Left kidney (tissue), 2 donors: Measurements from ENCODE around the gene ITFG2. TPM values are rescaled to one million over a fixed set of nuclear protein-coding genes. Genes with fewer than 3 reads are reported as not detected.

Experiments used
- DNase-seq: peaks from one replicate; pipeline ENCODE4 v3.0.0-alpha.2; 2013
- polyA plus RNA-seq: library from polyadenylated mRNA; unstranded; fragments of 120-200 nt; gene quantifications from one replicate; pipeline ENCODE4 v1.2.1, GENCODE V29; 2013; ENCODE audit not compliant: insufficient read length

ITFG2 gene
- polyA plus RNA-seq, 1 donor = 94.4 TPM

- DNase-seq = no peak
These were observed 14.4 kb downstream of the ITFG2 start for GRCh38 chr12:2826721-2827515.

GRCh38 chr12:2829275-2829674 lies 16.8 kb downstream of the ITFG2 start:
- no peak for DNase-seq

- no peak for DNase-seq
These were observed 20.2 kb downstream of the ITFG2 start for GRCh38 chr12:2832550-2833127.

GRCh38 chr12:2833327-2833726 lies 20.9 kb downstream of the ITFG2 start:
- DNase-seq = no peak

GRCh38 chr12:2833810-2834209 lies 21.3 kb downstream of the ITFG2 start:
- DNase-seq = no peak

- DNase-seq = peak; percentile 84
These were observed 22.4 kb downstream of the ITFG2 start, which contains the start of gene NRIP2 for GRCh38 chr12:2834581-2835491. Gene NRIP2 (minus strand): TSS chr12:2835035. CDS start chr12:2834983, 52 bp downstream.

GRCh38 chr12:2835691-2836403 lies 23.4 kb downstream of the ITFG2 start:
- DNase-seq = no peak

- DNase-seq = no peak
These were observed 24.1 kb downstream of the ITFG2 start for GRCh38 chr12:2836574-2836973.

- DNase-seq = no peak
These were observed 28.7 kb downstream of the ITFG2 start for GRCh38 chr12:2841056-2841650.

GRCh38 chr12:2842948-2843347 lies 30.5 kb downstream of the ITFG2 start:
- no peak for DNase-seq

GRCh38 chr12:2844786-2845185 lies 32.3 kb downstream of the ITFG2 start:
- DNase-seq = no peak

- DNase-seq = peak; percentile 45
These were observed 32.8 kb downstream of the ITFG2 start for GRCh38 chr12:2845280-2845679.

GRCh38 chr12:2851931-2852330 lies 39.5 kb downstream of the ITFG2 start:
- no peak for DNase-seq

- DNase-seq = peak; percentile 77
These were observed 41.2 kb downstream of the ITFG2 start for GRCh38 chr12:2853626-2854025.

GRCh38 chr12:2854669-2855453 lies 42.4 kb downstream of the ITFG2 start:
- no peak for DNase-seq

- no peak for DNase-seq
These were observed 43.1 kb downstream of the ITFG2 start for GRCh38 chr12:2855546-2855945.

- DNase-seq = no peak
These were observed 43.6 kb downstream of the ITFG2 start for GRCh38 chr12:2856051-2856450.

GRCh38 chr12:2857021-2857431 lies 44.6 kb downstream of the ITFG2 start, which contains the start of gene TEX52:
Gene TEX52 (minus strand): TSS chr12:2857039. CDS start chr12:2857026, 13 bp downstream.
- no peak for DNase-seq

- DNase-seq = no peak
These were observed 45.1 kb downstream of the ITFG2 start for GRCh38 chr12:2857576-2857975.

- no peak for DNase-seq
These were observed 45.9 kb downstream of the ITFG2 start for GRCh38 chr12:2858334-2858733.
